Heart left ventricle (tissue), 13 donors: ENCODE results near the gene TMEM94.

Experiments used
- CTCF ChIP-seq, 12 donors: fragments of 200-600 bp; sonication (generic) in 4 of 12; IDR thresholded peaks; one replicate each; pipeline versions ENCODE4 v1.5.0 to v1.8.0; 2018 to 2022; ENCODE audit warnings: antibody characterized with exemption in 12 of 12, mild to moderate bottlenecking in 5 of 12
- POLR2A ChIP-seq, 2 donors: fragments of 450-650 bp; IDR thresholded peaks; one replicate each; pipeline ENCODE4 v1.6.1; 2017; ENCODE audit warnings: antibody characterized with exemption in 2 of 2, mild to moderate bottlenecking in 2 of 2, moderate library complexity in 2 of 2
- donor health status: ischemic (EF 13 %, LVEDD 7.1; RV severe dilation, severe dysfunction).
- donor health status: DM: no; HTN: yes; CAD: no.
- donor health status: DM: no; HTN: no; CAD: no.
- donor health status: ischemic (EF 25% LVEDD 6.9; RV normal size, moderate dysfunction).
- donor health status: ischemic (EF 25% LVEDD 5.7; RV mildly dilated, moderate dysfunction).
- donor health status: ischemic (EF 35%, LVEDD 5.7; RV mildly dilated, moderate dysfunction).
- donor health status: nonischemic (EF 11% LVEDD 7.7; RV severe dilation, severe dysfunction).
- donor health status: DM: yes; HTN: yes; CAD: no.
- donor health status: PGD.
- donor health status: ischemic (EF 29% LVEDD 5.4; RV normal size, mild dysfunction).
- donor health status: nonischemic (EF 23%, LVEDD 6.1; RV moderate dilation, normal function).

GRCh38 chr17:75485688-75486087, 29.3 kb downstream of the TMEM94 start:
- no peak for TF ChIP-seq POLR2A (IDR thresholded peaks at IDR 0.05)
- TF ChIP-seq CTCF (IDR thresholded peaks at IDR 0.05) = no peak
